H9 (cell line): ENCODE results near the gene ACOT11. TPM values are rescaled to one million over a fixed set of nuclear protein-coding genes. Genes with fewer than 3 reads are reported as not detected.
A peak's percentile ranks its signal among the peaks of the same experiment; 100 is the strongest.

Source experiments
- DNase-seq: peaks from one replicate; pipeline ENCODE4 v3.0.0-alpha.2; 2017
- H2AFZ ChIP-seq: one replicate; pipeline ENCODE4 v1.6.1; 2013; ENCODE audit warnings: mild to moderate bottlenecking, low read length, control low read depth, moderate library complexity
- H2AK5ac ChIP-seq: 2 replicates; pipeline ENCODE4 v1.6.1; 2013; ENCODE audit warnings: low read length, control low read depth, mixed read lengths; ENCODE audit not compliant: insufficient read length
- H2BK120ac ChIP-seq: one replicate; pipeline ENCODE4 v1.6.1; 2013; ENCODE audit warnings: low read depth, mild to moderate bottlenecking, low read length, control low read depth, inconsistent platforms; ENCODE audit not compliant: poor library complexity, severe bottlenecking
- H2BK12ac ChIP-seq: 2 replicates; pipeline ENCODE4 v1.6.1; 2013; ENCODE audit warnings: low read length, control low read depth, mixed read lengths, low read depth; ENCODE audit not compliant: insufficient read length
- H2BK15ac ChIP-seq: 2 replicates; pipeline ENCODE4 v1.6.1; 2013; ENCODE audit warnings: low read depth, low read length, control low read depth
- H2BK20ac ChIP-seq: one replicate; pipeline ENCODE4 v1.6.1; 2013; ENCODE audit warnings: low read depth, mild to moderate bottlenecking, low read length, control low read depth, inconsistent platforms; ENCODE audit not compliant: poor library complexity, severe bottlenecking
- H2BK5ac ChIP-seq: 2 replicates; pipeline ENCODE4 v1.6.1; 2013; ENCODE audit warnings: low read length, control low read depth, mixed read lengths; ENCODE audit not compliant: insufficient read length
- H3K14ac ChIP-seq: 2 replicates; pipeline ENCODE4 v1.6.1; 2013; ENCODE audit warnings: low read length, control low read depth; ENCODE audit not compliant: insufficient read depth
- H3K18ac ChIP-seq: 2 replicates; pipeline ENCODE4 v1.6.1; 2013; ENCODE audit warnings: low read depth, mild to moderate bottlenecking, mixed read lengths, low read length, control low read depth; ENCODE audit not compliant: insufficient read length
- H3K23ac ChIP-seq: 2 replicates; pipeline ENCODE4 v1.6.1; 2013; ENCODE audit warnings: low read length, control low read depth, mixed read lengths, low read depth; ENCODE audit not compliant: insufficient read length
- H3K23me2 ChIP-seq: 2 replicates; pipeline ENCODE4 v1.6.1; 2013; ENCODE audit warnings: low read depth, mild to moderate bottlenecking, mixed read lengths, low read length, control low read depth; ENCODE audit not compliant: insufficient read length, poor library complexity, severe bottlenecking
- H3K27ac ChIP-seq: 2 replicates; pipeline ENCODE4 v1.5.1; 2013; ENCODE audit warnings: low read length, control low read depth, mixed read lengths, low read depth; ENCODE audit not compliant: insufficient read length
- H3K27me3 ChIP-seq: 2 replicates; pipeline ENCODE4 v1.6.1; 2013; ENCODE audit warnings: low read length, control low read depth, inconsistent platforms; ENCODE audit not compliant: insufficient read depth
- H3K4ac ChIP-seq: 2 replicates; pipeline ENCODE4 v1.6.1; 2013; ENCODE audit warnings: low read depth, mild to moderate bottlenecking, control low read depth, inconsistent platforms, low read length, moderate library complexity
- H3K4me1 ChIP-seq: 2 replicates; pipeline ENCODE4 v1.6.1; 2013; ENCODE audit warnings: low read length, control low read depth, inconsistent platforms; ENCODE audit not compliant: insufficient read depth
- H3K4me2 ChIP-seq: 2 replicates; pipeline ENCODE4 v1.6.1; 2013; ENCODE audit warnings: low read length, control low read depth, mixed read lengths; ENCODE audit not compliant: insufficient read length, insufficient read depth
- H3K56ac ChIP-seq: 2 replicates; pipeline ENCODE4 v1.6.1; 2013; ENCODE audit warnings: low read depth, mild to moderate bottlenecking, mixed read lengths, low read length, control low read depth; ENCODE audit not compliant: insufficient read length
- H3K79me1 ChIP-seq: 2 replicates; pipeline ENCODE4 v1.6.1; 2013; ENCODE audit warnings: low read depth, mild to moderate bottlenecking, moderate library complexity, low read length, control low read depth, inconsistent platforms; ENCODE audit not compliant: insufficient read depth, poor library complexity, severe bottlenecking
- H3K79me2 ChIP-seq: 2 replicates; pipeline ENCODE4 v1.6.1; 2013; ENCODE audit warnings: low read length, control low read depth, inconsistent platforms; ENCODE audit not compliant: insufficient read depth
- H3K9ac ChIP-seq: 2 replicates; pipeline ENCODE4 v1.6.1; 2013; ENCODE audit warnings: low read length, control low read depth, mixed read lengths; ENCODE audit not compliant: insufficient read length; ENCODE audit errors: extremely low read depth
- H3K9me3 ChIP-seq: one replicate; pipeline ENCODE4 v1.6.1; 2013; ENCODE audit warnings: low read depth, low read length, inconsistent platforms; ENCODE audit not compliant: control insufficient read depth
- H3T11ph ChIP-seq: one replicate; pipeline ENCODE4 v1.6.1; 2013; ENCODE audit warnings: mild to moderate bottlenecking, low read length, control low read depth, inconsistent platforms
- H4K20me1 ChIP-seq: one replicate; pipeline ENCODE4 v1.6.1; 2013; ENCODE audit not compliant: control insufficient read depth, insufficient read length, insufficient read depth
- H4K5ac ChIP-seq: 2 replicates; pipeline ENCODE4 v1.6.1; 2013; ENCODE audit warnings: low read depth, mild to moderate bottlenecking, mixed read lengths, low read length, control low read depth; ENCODE audit not compliant: insufficient read length
- H4K8ac ChIP-seq: replicated peaks from 2 replicates; pipeline ENCODE4 v1.6.1; 2013; ENCODE audit warnings: low read length, control low read depth, mixed read lengths, low read depth; ENCODE audit not compliant: insufficient read length
- H4K91ac ChIP-seq: 2 replicates; pipeline ENCODE4 v1.6.1; 2013; ENCODE audit warnings: low read depth, mild to moderate bottlenecking, moderate library complexity, mixed read lengths, low read length, control low read depth; ENCODE audit not compliant: insufficient read length
- H3K27ac Mint-ChIP-seq, 3 experiments: 2 replicates in 2 of 3; 3 replicates in 1 of 3; pipeline ENCODE4 v1.8.0; 2020 to 2021; ENCODE audit warnings: mixed read lengths in 3 of 3, mild to moderate bottlenecking in 1 of 3, moderate library complexity in 1 of 3
- H3K27me3 Mint-ChIP-seq: 2 replicates; pipeline ENCODE4 v1.8.0; 2021; ENCODE audit warnings: low read depth, mild to moderate bottlenecking, moderate library complexity, mixed read lengths
- H3K36me3 Mint-ChIP-seq, 3 experiments: 2 replicates in 2 of 3; 3 replicates in 1 of 3; pipeline ENCODE4 v1.8.0; 2020 to 2021; ENCODE audit warnings: low read depth in 3 of 3, mixed read lengths in 3 of 3; ENCODE audit not compliant: insufficient read depth in 1 of 3
- H3K4me1 Mint-ChIP-seq, 2 experiments: 2 replicates each; pipeline ENCODE4 v1.8.0; 2020; ENCODE audit warnings: mixed read lengths in 2 of 2
- H3K4me3 Mint-ChIP-seq, 2 experiments: 2 replicates in 1 of 2; 3 replicates in 1 of 2; pipeline ENCODE4 v1.8.0; 2020 to 2021; ENCODE audit warnings: mild to moderate bottlenecking in 2 of 2, mixed read lengths in 2 of 2, moderate library complexity in 1 of 2
- H3K9me3 Mint-ChIP-seq, 2 experiments: 2 replicates in 1 of 2; 3 replicates in 1 of 2; pipeline ENCODE4 v1.8.0; 2020; ENCODE audit warnings: mild to moderate bottlenecking in 2 of 2, mixed read lengths in 2 of 2, moderate library complexity in 1 of 2
- WGBS: extraction: QIAGEN DNeasy Blood & Tissue Kit; methylation state at CpG from one replicate; pipeline ENCODE4 v1.1.7; 2013; ENCODE audit warnings: missing lambda C conversion rate, low lambda C conversion rate, mixed read lengths; ENCODE audit not compliant: insufficient read length; ENCODE audit errors: extremely low coverage; 5-methylcytosine and 5-hydroxymethylcytosine counted together
- total RNA-seq: library from RNA; stranded (reverse); gene quantifications from 2 replicates; pipeline ENCODE4 v1.2.1, GENCODE V29; 2021
- TF ChIP-seq, protein P1 (sequence below): fragments of 200-600 bp; sonication (generic); conservative IDR thresholded peaks from 3 replicates; pipeline ENCODE4 v1.8.0; 2021; ENCODE audit warnings: antibody characterized with exemption, mild to moderate bottlenecking

Gene ACOT11
- total RNA-seq, 1 experiment from 2014 or later = 4.0 TPM

DNA sequence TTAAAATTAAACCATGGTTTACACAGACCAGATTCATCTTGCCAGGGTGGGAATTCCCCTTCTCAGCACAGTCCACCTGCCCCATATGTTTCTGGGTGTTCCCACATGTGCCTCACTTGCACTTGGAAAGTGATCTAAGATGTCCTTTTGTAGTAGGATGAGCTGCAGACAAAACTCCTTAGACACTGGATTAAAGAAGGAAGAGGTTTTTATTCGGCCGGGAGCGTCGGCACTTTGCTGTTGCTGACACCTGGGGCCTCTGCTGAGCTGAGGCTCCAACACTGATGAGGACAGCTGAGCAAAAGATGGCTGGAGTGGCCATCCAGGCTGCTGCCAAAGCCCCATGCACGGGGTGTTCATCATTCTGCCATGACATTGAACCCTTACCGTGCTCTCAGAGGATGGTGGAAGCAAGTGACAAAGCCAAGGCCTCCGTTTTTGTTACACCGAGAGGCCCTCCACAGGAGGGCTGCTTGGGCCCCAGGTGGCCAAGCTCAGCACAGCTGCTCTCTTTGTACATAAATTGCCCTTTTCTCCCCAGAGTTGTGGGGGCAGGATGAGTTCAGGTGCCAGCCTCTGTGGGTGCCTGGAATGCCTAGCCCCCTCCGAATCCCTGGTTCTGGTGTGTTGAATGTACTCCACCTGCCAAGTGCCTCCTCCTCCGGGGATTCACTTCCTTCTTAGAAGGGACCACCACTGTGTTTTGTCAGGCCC is 7.3 kb upstream of the ACOT11 start:
- no peak overlapping the region for H3K4ac ChIP-seq
- peaks cover 27 to 28% of the 10 kb centered on the region in 2 experiments for H3K4me1 Mint-ChIP-seq
- no peak overlapping the region for H2BK20ac ChIP-seq
- no peak overlapping the region for H3K9ac ChIP-seq
- DNase-seq = no peak
- H3K36me3 Mint-ChIP-seq = no peaks in the 10 kb centered on the region
- no peak overlapping the region for H3K56ac ChIP-seq
- H3K4me3 Mint-ChIP-seq = peak overlapping the region; percentile 5 to 74; a peak in 1 of 5 replicates
- H3K9me3 ChIP-seq = no peaks in the 10 kb centered on the region
- TF ChIP-seq, protein P1, sequence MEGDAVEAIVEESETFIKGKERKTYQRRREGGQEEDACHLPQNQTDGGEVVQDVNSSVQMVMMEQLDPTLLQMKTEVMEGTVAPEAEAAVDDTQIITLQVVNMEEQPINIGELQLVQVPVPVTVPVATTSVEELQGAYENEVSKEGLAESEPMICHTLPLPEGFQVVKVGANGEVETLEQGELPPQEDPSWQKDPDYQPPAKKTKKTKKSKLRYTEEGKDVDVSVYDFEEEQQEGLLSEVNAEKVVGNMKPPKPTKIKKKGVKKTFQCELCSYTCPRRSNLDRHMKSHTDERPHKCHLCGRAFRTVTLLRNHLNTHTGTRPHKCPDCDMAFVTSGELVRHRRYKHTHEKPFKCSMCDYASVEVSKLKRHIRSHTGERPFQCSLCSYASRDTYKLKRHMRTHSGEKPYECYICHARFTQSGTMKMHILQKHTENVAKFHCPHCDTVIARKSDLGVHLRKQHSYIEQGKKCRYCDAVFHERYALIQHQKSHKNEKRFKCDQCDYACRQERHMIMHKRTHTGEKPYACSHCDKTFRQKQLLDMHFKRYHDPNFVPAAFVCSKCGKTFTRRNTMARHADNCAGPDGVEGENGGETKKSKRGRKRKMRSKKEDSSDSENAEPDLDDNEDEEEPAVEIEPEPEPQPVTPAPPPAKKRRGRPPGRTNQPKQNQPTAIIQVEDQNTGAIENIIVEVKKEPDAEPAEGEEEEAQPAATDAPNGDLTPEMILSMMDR = no peak
- peaks cover 0 to 3% of the 10 kb centered on the region in 2 experiments; a peak in 1 of 5 replicates for H3K9me3 Mint-ChIP-seq
- H3T11ph ChIP-seq = no peak overlapping the region
- H2BK5ac ChIP-seq = no peak overlapping the region
- H3K4me2 ChIP-seq = no peak overlapping the region
- no peak overlapping the region; the same call in 1 of the 2 replicates for H3K14ac ChIP-seq
- no CpG with 5 or more reads among the region's 10 CpGs for WGBS
- H3K27me3 Mint-ChIP-seq = peaks cover 6% of the 10 kb centered on the region
- no peak overlapping the region for H3K18ac ChIP-seq
- H4K8ac ChIP-seq = no peak overlapping the region
- no peak overlapping the region for H2AFZ ChIP-seq
- H3K79me2 ChIP-seq = no peaks in the 10 kb centered on the region
- H2AK5ac ChIP-seq = no peak overlapping the region
- no peak overlapping the region for H3K27ac ChIP-seq
- H3K79me1 ChIP-seq = no peaks in the 10 kb centered on the region
- H3K4me1 ChIP-seq = no peaks in the 10 kb centered on the region
- no peak overlapping the region for H4K91ac ChIP-seq
- no peak overlapping the region; a peak in 1 of 7 replicates for H3K27ac Mint-ChIP-seq
- no peaks in the 10 kb centered on the region for H3K27me3 ChIP-seq
- peaks cover 7% of the 10 kb centered on the region for H3K23me2 ChIP-seq
- H2BK120ac ChIP-seq = no peak overlapping the region
- no peak overlapping the region for H4K5ac ChIP-seq
- no peaks in the 10 kb centered on the region for H4K20me1 ChIP-seq
- H3K23ac ChIP-seq = no peak overlapping the region
- no peak overlapping the region for H2BK15ac ChIP-seq
- no peak overlapping the region for H2BK12ac ChIP-seq
